PC-9 (cell line): ENCODE data around the gene FOXO3.

Experiments used
- CTCF ChIP-seq: fragments of 200-600 bp; sonication (generic); conservative IDR thresholded peaks from 2 replicates; pipeline ENCODE4 v1.6.1; 2017; ENCODE audit warnings: mixed run types, antibody characterized with exemption, mild to moderate bottlenecking, moderate library complexity
- EZH2 ChIP-seq: fragments of 200-600 bp; sonication (generic); IDR thresholded peaks from 2 replicates; pipeline ENCODE4 v1.8.0; 2017; ENCODE audit warnings: antibody characterized with exemption, low read depth

DNA sequence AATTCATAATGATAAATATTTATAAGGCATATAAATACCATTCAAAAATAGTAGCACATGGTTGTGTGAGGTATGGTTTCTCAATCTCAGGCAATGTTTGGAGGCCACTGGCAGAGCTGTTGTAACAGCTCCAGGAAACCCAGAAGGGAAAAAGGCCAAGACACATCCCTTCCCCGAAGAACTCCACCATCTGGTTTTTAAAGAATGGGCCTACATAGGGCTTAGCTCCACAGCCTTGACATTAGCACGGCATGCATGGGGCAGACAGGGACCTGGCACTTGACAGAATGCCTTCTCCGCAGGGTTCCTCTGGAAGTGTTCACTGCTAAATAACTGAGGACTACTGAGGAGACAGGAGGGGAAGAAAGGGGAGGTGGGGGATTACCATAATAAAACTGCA, 16.1 kb upstream of the FOXO3 start:
- TF ChIP-seq CTCF (no peak), EZH2 (no peak)
